Fibroblast of mammary gland (primary cell): Measurements from ENCODE around the gene KATNB1.
"Not testable (repeated sequence)": the region's sequence is repeated elsewhere in the genome, so short reads cannot be mapped to it uniquely, and the experiment has no call there.

Experiments used
- DNase-seq: peaks from one replicate; pipeline ENCODE4 v3.0.0-alpha.2; 2010; ENCODE audit warnings: low read depth
- H3K4me3 ChIP-seq: 2 replicates; pipeline ENCODE4 v1.5.1; 2011; ENCODE audit warnings: low read depth, mild to moderate bottlenecking, low read length, moderate library complexity; ENCODE audit not compliant: control insufficient read depth
- CTCF ChIP-seq: conservative IDR thresholded peaks from 2 replicates; pipeline ENCODE4 v1.5.1; 2011; ENCODE audit warnings: low read depth, low read length, inconsistent platforms; ENCODE audit not compliant: control insufficient read depth, insufficient read depth

Gene KATNB1

GRCh38 chr16:57791893-57792461, 56.4 kb downstream of the KATNB1 start:
- H3K4me3 ChIP-seq: no peak overlapping the region
- TF ChIP-seq CTCF: no peak
- no peak for DNase-seq

DNA sequence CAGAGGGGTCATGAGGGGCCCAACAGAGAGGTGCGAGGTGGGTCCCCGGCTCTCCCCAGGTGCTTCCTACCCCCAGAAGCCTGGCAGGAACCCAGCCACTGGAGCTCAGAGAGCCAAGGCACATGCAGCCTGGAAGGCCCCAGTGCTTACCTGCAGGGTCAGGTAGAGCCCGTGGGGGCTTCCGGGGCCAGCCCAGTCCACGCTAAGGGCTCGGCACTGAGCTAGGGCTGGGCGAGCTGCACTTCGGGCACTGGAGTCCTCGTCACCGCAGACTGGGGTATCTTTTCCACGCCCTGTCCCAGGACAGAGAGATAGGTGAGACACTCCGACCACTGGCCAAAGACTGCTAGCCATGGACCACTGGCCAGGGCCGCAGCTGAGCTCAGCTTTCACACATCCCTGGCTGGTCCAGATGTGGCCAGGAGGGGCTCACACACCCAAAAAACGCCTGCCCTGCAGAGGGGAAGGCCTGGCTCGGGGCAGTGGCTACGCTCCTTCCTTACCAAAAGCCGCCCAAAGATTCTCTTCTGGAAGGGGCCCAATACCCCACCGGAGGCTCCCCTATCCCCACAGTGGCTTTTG, 59.4 kb downstream of the KATNB1 start:
- no peak for TF ChIP-seq CTCF
- H3K4me3 ChIP-seq: no peak overlapping the region
- DNase-seq: no peak

DNA sequence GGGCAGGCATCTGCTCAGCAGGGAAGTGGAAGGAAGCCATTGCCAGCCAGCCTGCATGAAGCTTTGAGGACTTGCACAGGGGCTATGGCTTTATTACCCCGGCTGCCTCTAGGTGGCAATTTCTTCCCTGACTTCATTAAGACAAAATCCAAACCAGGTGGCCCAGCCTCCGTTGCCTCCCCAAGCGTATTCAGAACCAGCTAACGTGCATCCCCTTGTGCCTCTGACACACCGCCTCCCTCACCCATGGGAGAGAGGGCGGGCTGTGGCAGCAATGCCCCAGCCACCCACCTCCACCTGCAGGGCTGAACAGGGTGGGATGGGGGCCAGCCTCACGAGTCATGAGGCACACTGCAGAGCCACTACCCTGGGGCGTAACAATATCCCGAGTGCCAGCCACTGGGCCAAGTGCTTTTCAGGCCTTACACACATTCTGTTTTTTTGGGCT, 59.9 kb downstream of the KATNB1 start:
- peak; percentile 49 for DNase-seq
- TF ChIP-seq CTCF: peak; percentile 35
- no peak overlapping the region for H3K4me3 ChIP-seq

GRCh38 chr16:57796014-57796413, 60.4 kb downstream of the KATNB1 start:
- H3K4me3 ChIP-seq, DNase-seq: not testable (repeated sequence)

DNA sequence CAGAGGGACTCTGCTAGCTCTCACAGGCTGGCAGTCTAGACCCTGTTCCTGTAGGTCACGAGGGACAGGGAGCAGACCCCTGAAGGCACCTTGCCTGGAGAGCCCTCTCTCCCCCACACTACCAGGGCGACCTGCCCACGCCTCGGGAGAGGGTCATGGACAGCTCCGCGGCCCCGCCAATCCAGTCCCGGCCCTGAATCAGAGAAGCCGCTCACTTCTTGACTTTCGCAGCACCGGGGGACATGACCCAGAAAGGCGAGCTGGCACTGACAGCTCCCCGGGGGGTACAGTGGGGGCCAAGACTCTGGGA, 61.6 kb downstream of the KATNB1 start:
- TF ChIP-seq CTCF: no peak
- no peak overlapping the region for H3K4me3 ChIP-seq

DNA sequence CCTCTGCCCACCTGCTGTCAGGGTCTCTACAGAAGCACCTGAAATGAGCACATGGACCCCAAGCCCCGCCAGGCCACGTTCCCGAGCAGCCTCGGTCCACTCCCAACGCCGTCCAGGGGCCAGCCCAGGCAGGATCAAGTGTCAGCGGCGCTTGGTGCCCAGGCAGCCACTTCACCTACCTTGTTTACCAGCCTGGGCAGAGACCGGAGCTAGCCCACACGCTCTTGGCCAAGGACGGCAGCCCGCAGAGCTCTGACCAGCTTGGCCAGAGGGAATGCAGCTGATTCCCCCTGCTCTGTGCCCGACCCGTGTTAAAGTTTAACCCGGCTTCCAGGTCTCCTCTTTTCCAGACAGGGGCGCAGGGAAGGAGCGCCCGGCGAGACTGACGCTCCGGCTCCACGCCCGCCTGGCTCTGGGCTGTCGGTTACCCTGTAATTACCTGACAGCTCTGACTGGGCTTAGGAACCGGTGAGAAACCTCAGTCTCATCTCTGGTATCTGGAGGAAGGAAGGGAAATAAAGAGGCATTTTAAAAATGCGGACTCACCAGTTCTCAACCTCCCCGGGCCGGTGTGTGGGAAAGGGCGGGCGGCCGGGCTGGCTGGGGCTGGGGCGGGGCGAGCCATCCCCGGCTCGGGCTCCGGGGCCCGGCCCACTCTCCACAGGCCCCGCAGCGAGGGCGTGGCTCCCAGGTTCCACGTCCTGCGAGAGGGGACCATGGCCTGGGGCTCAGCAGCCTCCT, 62.1 kb downstream of the KATNB1 start:
- no peak overlapping the region for H3K4me3 ChIP-seq
- no peak for DNase-seq
- TF ChIP-seq CTCF: no peak

More for the DNA sequence above, 61.6 kb downstream of the KATNB1 start:
- no peak for DNase-seq

- TF ChIP-seq CTCF: no peak
- H3K4me3 ChIP-seq: no peak overlapping the region
- no peak for DNase-seq
Observed at GRCh38 chr16:57798267-57798810, 62.8 kb downstream of the KATNB1 start.
